Neural cell (in vitro differentiated cells): ENCODE data around the gene ALDOA.

Experiments
- CTCF ChIP-seq: fragments of 450-650 bp; IDR thresholded peaks from 2 replicates; pipeline ENCODE4 v1.5.1; 2014; ENCODE audit warnings: antibody characterized with exemption, mild to moderate bottlenecking, moderate library complexity; ENCODE audit not compliant: poor library complexity, severe bottlenecking
- EP300 ChIP-seq: fragments of 450-650 bp; conservative IDR thresholded peaks from 2 replicates; pipeline ENCODE4 v1.6.1; 2014; ENCODE audit warnings: antibody characterized with exemption, mild to moderate bottlenecking, moderate library complexity; ENCODE audit not compliant: poor library complexity, severe bottlenecking
- EZH2 ChIP-seq: fragments of 200-600, 300-800 bp; shearing (Covaris generic), sonication (generic); IDR thresholded peaks from 2 replicates; pipeline ENCODE4 v1.6.1; 2014; ENCODE audit warnings: antibody characterized with exemption, low read length, borderline replicate concordance, mild to moderate bottlenecking; ENCODE audit not compliant: insufficient read depth, poor library complexity, severe bottlenecking
- MXI1 ChIP-seq: fragments of 450-650 bp; conservative IDR thresholded peaks from 2 replicates; pipeline ENCODE4 v1.6.1; 2014; ENCODE audit warnings: antibody characterized with exemption, mild to moderate bottlenecking; ENCODE audit not compliant: poor library complexity, severe bottlenecking
- POLR2AphosphoS5 ChIP-seq: IDR thresholded peaks from 2 replicates; pipeline ENCODE4 v1.6.1; 2012
- REST ChIP-seq: IDR thresholded peaks from 2 replicates; pipeline ENCODE4 v1.6.1; 2012; ENCODE audit warnings: borderline replicate concordance
- SMC3 ChIP-seq: fragments of 450-650 bp; conservative IDR thresholded peaks from 2 replicates; pipeline ENCODE4 v1.6.1; 2014; ENCODE audit warnings: antibody characterized with exemption, mild to moderate bottlenecking, moderate library complexity; ENCODE audit not compliant: poor library complexity
- TAF1 ChIP-seq: IDR thresholded peaks from 2 replicates; pipeline ENCODE4 v1.6.1; 2012; ENCODE audit warnings: low read depth

- TF ChIP-seq CTCF, result no peak
- TF ChIP-seq REST, result no peak
- no peak for TF ChIP-seq POLR2AphosphoS5
- no peak for TF ChIP-seq TAF1
- no peak for TF ChIP-seq EP300
- TF ChIP-seq MXI1, result no peak
- TF ChIP-seq SMC3, result no peak
- no peak for TF ChIP-seq EZH2
Measured at GRCh38 chr16:30031477-30031918, 34.1 kb upstream of the ALDOA start.
